Astrocyte (in vitro differentiated cells and primary cell): ENCODE data around the gene DOCK1. TPM values are rescaled to one million over a fixed set of nuclear protein-coding genes. Genes with fewer than 3 reads are reported as not detected.

Source experiments
- DNase-seq: peaks from one replicate; pipeline ENCODE4 v3.0.0-alpha.2; 2010; ENCODE audit warnings: low read depth
- FAIRE-seq: peaks from 2 replicates; lab custom pipeline; 2011; peaks lifted over from hg19 to GRCh38; lab: Jason Lieb, UNC
- H2AFZ ChIP-seq: 2 replicates; pipeline ENCODE4 v1.6.0; 2012; ENCODE audit warnings: low read depth, low read length, inconsistent platforms
- H3K27ac ChIP-seq: 2 replicates; pipeline ENCODE4 v1.5.1; 2011; ENCODE audit warnings: low read depth, low read length, inconsistent platforms
- H3K27me3 ChIP-seq: 2 replicates; pipeline ENCODE4 v1.6.0; 2011; ENCODE audit warnings: low read length, inconsistent platforms; ENCODE audit not compliant: insufficient read depth
- H3K36me3 ChIP-seq: 2 replicates; pipeline ENCODE4 v1.5.1; 2011; ENCODE audit warnings: low read length, inconsistent platforms; ENCODE audit not compliant: insufficient read depth
- H3K4me1 ChIP-seq: 2 replicates; pipeline ENCODE4 v1.5.1; 2011; ENCODE audit warnings: low read length, inconsistent platforms; ENCODE audit not compliant: insufficient read depth
- H3K4me2 ChIP-seq: 2 replicates; pipeline ENCODE4 v1.6.0; 2012; ENCODE audit warnings: low read length, inconsistent platforms
- H3K4me3 ChIP-seq: 2 replicates; pipeline ENCODE4 v1.5.1; 2011; ENCODE audit warnings: low read depth, mild to moderate bottlenecking, low read length, inconsistent platforms; ENCODE audit not compliant: insufficient read depth
- H3K79me2 ChIP-seq: 2 replicates; pipeline ENCODE4 v1.6.0; 2012; ENCODE audit warnings: mild to moderate bottlenecking, low read length, inconsistent platforms; ENCODE audit not compliant: insufficient read depth
- H3K9ac ChIP-seq: 2 replicates; pipeline ENCODE4 v1.6.0; 2012; ENCODE audit warnings: mild to moderate bottlenecking, low read length, inconsistent platforms
- H3K9me3 ChIP-seq: 2 replicates; pipeline ENCODE4 v1.5.1; 2012; ENCODE audit warnings: low read depth, mild to moderate bottlenecking, low read length, inconsistent platforms; ENCODE audit not compliant: insufficient read depth
- H4K20me1 ChIP-seq: 2 replicates; pipeline ENCODE4 v1.6.0; 2012; ENCODE audit warnings: low read length, inconsistent platforms; ENCODE audit not compliant: insufficient read depth
- H3K27ac Mint-ChIP-seq: one replicate; pipeline ENCODE4 v1.8.0; 2021; ENCODE audit warnings: mild to moderate bottlenecking, mixed read lengths; ENCODE audit not compliant: unreplicated experiment
- H3K27me3 Mint-ChIP-seq: one replicate; pipeline ENCODE4 v1.8.0; 2021; ENCODE audit warnings: low read depth, mixed read lengths; ENCODE audit not compliant: unreplicated experiment
- H3K36me3 Mint-ChIP-seq: one replicate; pipeline ENCODE4 v1.8.0; 2021; ENCODE audit warnings: low read depth, mixed read lengths; ENCODE audit not compliant: unreplicated experiment
- H3K4me1 Mint-ChIP-seq: one replicate; pipeline ENCODE4 v1.8.0; 2021; ENCODE audit warnings: low read depth, mixed read lengths; ENCODE audit not compliant: unreplicated experiment
- H3K4me3 Mint-ChIP-seq: one replicate; pipeline ENCODE4 v1.8.0; 2021; ENCODE audit warnings: mild to moderate bottlenecking, moderate library complexity, mixed read lengths; ENCODE audit not compliant: unreplicated experiment
- H3K9me3 Mint-ChIP-seq: one replicate; pipeline ENCODE4 v1.8.0; 2021; ENCODE audit warnings: mild to moderate bottlenecking, mixed read lengths; ENCODE audit not compliant: unreplicated experiment
- CTCF ChIP-seq: IDR thresholded peaks from 2 replicates; pipeline ENCODE4 v1.5.1; 2011; ENCODE audit warnings: low read depth, mild to moderate bottlenecking, inconsistent platforms, low read length, moderate library complexity; ENCODE audit not compliant: insufficient read depth
- EZH2 ChIP-seq: IDR thresholded peaks from 2 replicates; pipeline ENCODE4 v1.6.1; 2012; ENCODE audit warnings: mild to moderate bottlenecking, low read length, inconsistent platforms; ENCODE audit not compliant: insufficient read depth
- total RNA-seq: library from RNA; stranded (reverse); gene quantifications from 2 replicates; pipeline ENCODE4 v1.2.1, GENCODE V29; 2021

DOCK1 gene
- total RNA-seq, 1 donor from 2014 or later = 42.5 TPM

- Mint-ChIP-seq H3K4me1 (peaks cover 10% of the 10 kb centered on the region), H3K36me3 (peaks cover 30% of the 10 kb centered on the region), H3K27ac (no peak overlapping the region), H3K9me3 (no peaks in the 10 kb centered on the region), H3K27me3 (no peaks in the 10 kb centered on the region), H3K4me3 (no peak overlapping the region)
- H3K79me2 ChIP-seq = peaks cover 3% of the 10 kb centered on the region
- no peak overlapping the region for H3K4me2 ChIP-seq
- H3K9me3 ChIP-seq = no peaks in the 10 kb centered on the region
- peaks cover 5% of the 10 kb centered on the region for H3K36me3 ChIP-seq
- DNase-seq (no peak), FAIRE-seq (no peak)
- peaks cover 7% of the 10 kb centered on the region for H3K4me1 ChIP-seq
- no peak overlapping the region for H2AFZ ChIP-seq
- H3K4me3 ChIP-seq = no peak overlapping the region
- TF ChIP-seq CTCF = no peak
- TF ChIP-seq EZH2 = no peak
- H3K9ac ChIP-seq = no peak overlapping the region
- peaks cover 75% of the 10 kb centered on the region for H4K20me1 ChIP-seq
- no peak overlapping the region for H3K27ac ChIP-seq
- no peaks in the 10 kb centered on the region for H3K27me3 ChIP-seq
Measured at GRCh38 chr10:127015373-127015772, 110.1 kb downstream of the DOCK1 start.

- peaks cover 10% of the 10 kb centered on the region for H3K4me1 Mint-ChIP-seq
- H3K27ac Mint-ChIP-seq = no peak overlapping the region
- H3K9me3 ChIP-seq = no peaks in the 10 kb centered on the region
- H3K4me3 Mint-ChIP-seq = no peak overlapping the region
- no peaks in the 10 kb centered on the region for H3K27me3 Mint-ChIP-seq
- H3K9ac ChIP-seq = no peak overlapping the region
- H3K4me2 ChIP-seq = no peak overlapping the region
- peaks cover 32% of the 10 kb centered on the region for H3K36me3 Mint-ChIP-seq
- DNase-seq = no peak
- no peak overlapping the region for H2AFZ ChIP-seq
- TF ChIP-seq EZH2 (no peak), CTCF (no peak)
- H3K36me3 ChIP-seq = peaks cover 4% of the 10 kb centered on the region
- no peak overlapping the region for H3K4me3 ChIP-seq
- no peak overlapping the region for H3K27ac ChIP-seq
- H3K27me3 ChIP-seq = no peaks in the 10 kb centered on the region
- peaks cover 76% of the 10 kb centered on the region for H4K20me1 ChIP-seq
- H3K4me1 ChIP-seq = peaks cover 7% of the 10 kb centered on the region
- H3K79me2 ChIP-seq = peaks cover 3% of the 10 kb centered on the region
- no peak for FAIRE-seq
- no peaks in the 10 kb centered on the region for H3K9me3 Mint-ChIP-seq
Measured at GRCh38 chr10:127016331-127016730, 111.1 kb downstream of the DOCK1 start.

GRCh38 chr10:127017541-127018297 lies 112.5 kb downstream of the DOCK1 start:
- TF ChIP-seq CTCF (no peak), EZH2 (no peak)
- peak; percentile 27 for DNase-seq
- Histone ChIP-seq H3K27ac (no peak overlapping the region), H3K79me2 (peaks cover 3% of the 10 kb centered on the region), H3K36me3 (no peaks in the 10 kb centered on the region), H3K4me1 (peaks cover 2% of the 10 kb centered on the region), H3K9me3 (no peaks in the 10 kb centered on the region), H3K4me2 (no peak overlapping the region), H3K4me3 (no peak overlapping the region), H2AFZ (no peak overlapping the region), H3K27me3 (no peaks in the 10 kb centered on the region), H3K9ac (no peak overlapping the region), H4K20me1 (peaks cover 67% of the 10 kb centered on the region)
- peaks cover 10% of the 10 kb centered on the region for H3K4me1 Mint-ChIP-seq
- peaks cover 22% of the 10 kb centered on the region for H3K36me3 Mint-ChIP-seq
- no peak overlapping the region for H3K4me3 Mint-ChIP-seq
- no peaks in the 10 kb centered on the region for H3K9me3 Mint-ChIP-seq
- no peaks in the 10 kb centered on the region for H3K27me3 Mint-ChIP-seq
- no peak for FAIRE-seq
- H3K27ac Mint-ChIP-seq = peak overlapping the region; percentile 41
